Liver (tissue), 9 donors: ENCODE results near the gene FCRL5. TPM values are rescaled to one million over a fixed set of nuclear protein-coding genes. Genes with fewer than 3 reads are reported as not detected.
A peak's percentile ranks its signal among the peaks of the same experiment; 100 is the strongest.

Experiments
- DNase-seq: peaks from one replicate; pipeline ENCODE4 v3.0.0-alpha.2; 2017; ENCODE audit warnings: low spot score
- H3K27ac ChIP-seq, 2 donors: one replicate each; pipeline ENCODE4 v1.7.0; 2013; ENCODE audit warnings: inconsistent platforms in 2 of 2, low read length in 2 of 2, control low read depth in 1 of 2, low read depth in 1 of 2, mild to moderate bottlenecking in 1 of 2
- H3K27me3 ChIP-seq, 4 donors: one replicate each; pipeline versions ENCODE4 v1.6.1 to v1.7.0; 2013; ENCODE audit warnings: low read length in 3 of 4, inconsistent platforms in 1 of 4, mild to moderate bottlenecking in 1 of 4, moderate library complexity in 1 of 4; ENCODE audit not compliant: control insufficient read depth in 4 of 4, insufficient read depth in 4 of 4
- H3K36me3 ChIP-seq, 4 donors: one replicate each; pipeline versions ENCODE4 v1.6.1 to v1.7.0; 2013; ENCODE audit warnings: low read length in 3 of 4, mild to moderate bottlenecking in 3 of 4, low read depth in 1 of 4, moderate library complexity in 1 of 4; ENCODE audit not compliant: control insufficient read depth in 4 of 4, insufficient read depth in 3 of 4
- H3K4me1 ChIP-seq, 4 donors: one replicate each; pipeline versions ENCODE4 v1.6.1 to v1.7.0; 2013; ENCODE audit warnings: low read length in 3 of 4, mild to moderate bottlenecking in 3 of 4, moderate library complexity in 1 of 4; ENCODE audit not compliant: control insufficient read depth in 4 of 4, insufficient read depth in 4 of 4
- H3K4me3 ChIP-seq, 3 donors: one replicate each; pipeline versions ENCODE4 v1.6.1 to v1.7.0; 2013; ENCODE audit warnings: low read length in 3 of 3, control low read depth in 1 of 3, low read depth in 1 of 3, mild to moderate bottlenecking in 1 of 3
- H3K9ac ChIP-seq, 2 donors: one replicate each; pipeline ENCODE4 v1.7.0; 2013; ENCODE audit warnings: low read length in 2 of 2, mild to moderate bottlenecking in 2 of 2, moderate library complexity in 2 of 2, control low read depth in 1 of 2, low read depth in 1 of 2
- H3K9me3 ChIP-seq, 4 donors: one replicate each; pipeline versions ENCODE4 v1.6.1 to v1.7.0; 2013; ENCODE audit warnings: low read length in 3 of 4; ENCODE audit not compliant: control insufficient read depth in 4 of 4
- CTCF ChIP-seq: fragments of 150-350 bp; IDR thresholded peaks from 2 replicates; pipeline ENCODE4 v1.5.1; 2017; ENCODE audit warnings: improper control_type of control experiment, low read depth, low read length; ENCODE audit not compliant: missing input control
- EGR1 ChIP-seq, 2 donors: IDR thresholded peaks; 2 replicates each; pipeline ENCODE4 v1.6.1; 2016 to 2018; ENCODE audit warnings: antibody characterized with exemption in 2 of 2, low read depth in 2 of 2
- FOXA1 ChIP-seq: IDR thresholded peaks from 2 replicates; pipeline ENCODE4 v1.6.1; 2016; ENCODE audit warnings: antibody characterized with exemption
- FOXA2 ChIP-seq: IDR thresholded peaks from 2 replicates; pipeline ENCODE4 v1.6.1; 2016; ENCODE audit warnings: antibody characterized with exemption
- GABPA ChIP-seq, 2 donors: IDR thresholded peaks in 1 of 2; conservative IDR thresholded peaks in 1 of 2; 2 replicates each; pipeline ENCODE4 v1.6.1; 2016; ENCODE audit warnings: antibody characterized with exemption in 2 of 2, mild to moderate bottlenecking in 1 of 2, moderate library complexity in 1 of 2
- HNF4A ChIP-seq, 2 donors: conservative IDR thresholded peaks; 2 replicates each; pipeline ENCODE4 v1.6.1; 2016; ENCODE audit warnings: antibody characterized with exemption in 2 of 2, mild to moderate bottlenecking in 2 of 2
- HNF4G ChIP-seq: IDR thresholded peaks from 2 replicates; pipeline ENCODE4 v1.6.1; 2016; ENCODE audit warnings: antibody characterized with exemption
- JUND ChIP-seq, 2 donors: IDR thresholded peaks; 2 replicates each; pipeline ENCODE4 v1.6.1; 2016; ENCODE audit warnings: antibody characterized with exemption in 2 of 2
- MAX ChIP-seq: IDR thresholded peaks from 2 replicates; pipeline ENCODE4 v1.6.1; 2016; ENCODE audit warnings: antibody characterized with exemption
- NR2F2 ChIP-seq: IDR thresholded peaks from 2 replicates; pipeline ENCODE4 v1.6.1; 2016; ENCODE audit warnings: antibody characterized with exemption
- RAD21 ChIP-seq, 2 donors: IDR thresholded peaks; 2 replicates each; pipeline ENCODE4 v1.6.1; 2016; ENCODE audit warnings: antibody characterized with exemption in 2 of 2, mild to moderate bottlenecking in 2 of 2
- REST ChIP-seq: IDR thresholded peaks from 2 replicates; pipeline ENCODE4 v1.6.1; 2016; ENCODE audit warnings: antibody characterized with exemption, mild to moderate bottlenecking
- RXRA ChIP-seq, 2 donors: IDR thresholded peaks; 2 replicates each; pipeline ENCODE4 v1.6.1; 2017 to 2018; ENCODE audit warnings: antibody characterized with exemption in 2 of 2, mild to moderate bottlenecking in 1 of 2
- TAF1 ChIP-seq: conservative IDR thresholded peaks from 2 replicates; pipeline ENCODE4 v1.6.1; 2016; ENCODE audit warnings: antibody characterized with exemption, mild to moderate bottlenecking
- ZBTB33 ChIP-seq: IDR thresholded peaks from 2 replicates; pipeline ENCODE4 v1.6.1; 2016; ENCODE audit warnings: antibody characterized with exemption
- whole genome bisulfite sequencing: extraction: QIAGEN DNeasy Blood & Tissue Kit; methylation state at CpG from one replicate; pipeline ENCODE4 v1.1.7; 2013; 5-methylcytosine and 5-hydroxymethylcytosine counted together
- polyA plus RNA-seq, 2 donors: library from polyadenylated mRNA; stranded (reverse) in 1 of 2; unstranded in 1 of 2; fragments of 200-250 nt in 1 of 2; fragments of >200 nt in 1 of 2; fragmentation: Nextera tagmentation in 1 of 2; extraction: Ambion mirVana in 1 of 2; gene quantifications; one replicate each; pipeline versions ENCODE4 v1.2.1 to v1.2.3, GENCODE V29; 2013 to 2015
- total RNA-seq, 2 donors: library from RNA; depleted of rRNA; stranded (reverse); fragments of >200 nt; gene quantifications; one replicate each; pipeline ENCODE4 v1.2.3, GENCODE V29; 2014
- donor health status: healthy.
- donor health status: healthy.
- donor health status: healthy.
- donor health status: healthy.
- donor health status: healthy.

FCRL5 gene
- total and polyA plus RNA-seq, 4 donors = 0.10 to 0.72 (median 0.52) TPM

GRCh38 chr1:157584503-157584902 is 32.2 kb upstream of the FCRL5 start (continued):
- no peak for TF ChIP-seq ZBTB33

GRCh38 chr1:157580828-157581210 is 28.5 kb upstream of the FCRL5 start:
- Histone ChIP-seq H3K9me3 (peaks cover 0 to 2% (median 0%) of the 10 kb centered on the region in 4 donors), H3K27ac (no peak overlapping the region), H3K4me3 (no peak overlapping the region), H3K27me3 (peaks cover 0 to 3% (median 0%) of the 10 kb centered on the region in 4 donors), H3K36me3 (no peaks in the 10 kb centered on the region), H3K9ac (no peak overlapping the region), H3K4me1 (no peaks in the 10 kb centered on the region)
- 53% methylated on average over 1 of the region's 1 CpG for WGBS
- no peak for DNase-seq
- TF ChIP-seq ZBTB33 (no peak), JUND (IDR thresholded peaks at IDR 0.05) (no peak), NR2F2 (no peak), GABPA (IDR thresholded peaks at IDR 0.05 in 1 of 2, conservative IDR thresholded peaks at IDR 0.05 in 1 of 2) (no peak), HNF4G (no peak), REST (no peak), RXRA (IDR thresholded peaks at IDR 0.05) (no peak), HNF4A (conservative IDR thresholded peaks at IDR 0.05) (no peak), EGR1 (IDR thresholded peaks at IDR 0.05; ENCODE audit: low read depth in 2 of 2) (no peak), TAF1 (no peak)

GRCh38 chr1:157580179-157580827 is 28.0 kb upstream of the FCRL5 start:
- no peaks in the 10 kb centered on the region for H3K36me3 ChIP-seq
- TF ChIP-seq FOXA2 (no peak), TAF1 (no peak), FOXA1 (no peak), MAX (no peak), CTCF (peak; percentile 68), ZBTB33 (no peak), HNF4G (peak; percentile 9), RAD21 (IDR thresholded peaks at IDR 0.05) (peak; percentile 71 to 78), RXRA (IDR thresholded peaks at IDR 0.05) (no peak), JUND (IDR thresholded peaks at IDR 0.05) (peak; percentile 47 to 68), HNF4A (conservative IDR thresholded peaks at IDR 0.05) (peak in 1 of 2 donors; percentile 35)
- DNase-seq = no peak
- H3K4me1 ChIP-seq = no peaks in the 10 kb centered on the region
- H3K9me3 ChIP-seq = peaks cover 0 to 2% (median 0%) of the 10 kb centered on the region in 4 donors
- no peak overlapping the region for H3K4me3 ChIP-seq
- H3K9ac ChIP-seq = no peak overlapping the region
- H3K27ac ChIP-seq = no peak overlapping the region
- WGBS = 10% methylated on average over 4 of the region's 4 CpGs
- peaks cover 0 to 3% (median 0%) of the 10 kb centered on the region in 4 donors for H3K27me3 ChIP-seq
